ENCODE data around the gene PLCD3. TPM values are rescaled to one million over a fixed set of nuclear protein-coding genes. Genes with fewer than 3 reads are reported as not detected.

Gene PLCD3
- total RNA-seq, 6 experiments from 2014 or later, result 77.2 to 112 (median 83.8) TPM

DNA sequence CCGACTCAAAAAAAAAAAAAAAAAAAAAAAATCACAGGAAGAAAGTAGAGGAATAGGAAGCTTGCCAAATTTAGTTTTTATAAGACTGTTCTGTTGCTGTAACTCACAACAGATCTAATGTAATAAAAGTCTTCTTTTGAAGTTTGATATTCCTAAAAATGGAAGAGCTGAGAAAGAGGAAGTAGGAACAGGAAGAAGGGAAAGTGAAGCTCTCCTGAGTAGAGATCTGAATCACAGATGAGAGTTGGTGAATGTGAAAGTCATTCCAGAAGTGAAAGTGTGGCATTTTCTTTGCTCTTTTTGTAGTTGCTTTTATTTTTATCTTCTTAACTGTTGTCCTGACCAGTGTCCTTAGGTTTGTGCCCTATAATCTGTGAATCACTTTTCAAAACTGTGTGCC is 69.1 kb downstream of the PLCD3 start:
- Mint-ChIP-seq H3K27ac (peak overlapping the region; percentile 48; the same call in 1 of the 2 replicates), H3K9me3 (no peaks in the 10 kb centered on the region), H3K4me1 (ENCODE audit: low read depth) (peaks cover 44% of the 10 kb centered on the region), H3K36me3 (ENCODE audit: low read depth) (peaks cover 24% of the 10 kb centered on the region), H3K4me3 (peak overlapping the region; percentile 37; the same call in 1 of the 2 replicates), H3K27me3 (ENCODE audit: insufficient read depth) (no peaks in the 10 kb centered on the region)
- DNase-seq, result no peak
- TF ChIP-seq, protein P1, sequence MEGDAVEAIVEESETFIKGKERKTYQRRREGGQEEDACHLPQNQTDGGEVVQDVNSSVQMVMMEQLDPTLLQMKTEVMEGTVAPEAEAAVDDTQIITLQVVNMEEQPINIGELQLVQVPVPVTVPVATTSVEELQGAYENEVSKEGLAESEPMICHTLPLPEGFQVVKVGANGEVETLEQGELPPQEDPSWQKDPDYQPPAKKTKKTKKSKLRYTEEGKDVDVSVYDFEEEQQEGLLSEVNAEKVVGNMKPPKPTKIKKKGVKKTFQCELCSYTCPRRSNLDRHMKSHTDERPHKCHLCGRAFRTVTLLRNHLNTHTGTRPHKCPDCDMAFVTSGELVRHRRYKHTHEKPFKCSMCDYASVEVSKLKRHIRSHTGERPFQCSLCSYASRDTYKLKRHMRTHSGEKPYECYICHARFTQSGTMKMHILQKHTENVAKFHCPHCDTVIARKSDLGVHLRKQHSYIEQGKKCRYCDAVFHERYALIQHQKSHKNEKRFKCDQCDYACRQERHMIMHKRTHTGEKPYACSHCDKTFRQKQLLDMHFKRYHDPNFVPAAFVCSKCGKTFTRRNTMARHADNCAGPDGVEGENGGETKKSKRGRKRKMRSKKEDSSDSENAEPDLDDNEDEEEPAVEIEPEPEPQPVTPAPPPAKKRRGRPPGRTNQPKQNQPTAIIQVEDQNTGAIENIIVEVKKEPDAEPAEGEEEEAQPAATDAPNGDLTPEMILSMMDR (IDR thresholded peaks at IDR 0.05), result no peak

DNA sequence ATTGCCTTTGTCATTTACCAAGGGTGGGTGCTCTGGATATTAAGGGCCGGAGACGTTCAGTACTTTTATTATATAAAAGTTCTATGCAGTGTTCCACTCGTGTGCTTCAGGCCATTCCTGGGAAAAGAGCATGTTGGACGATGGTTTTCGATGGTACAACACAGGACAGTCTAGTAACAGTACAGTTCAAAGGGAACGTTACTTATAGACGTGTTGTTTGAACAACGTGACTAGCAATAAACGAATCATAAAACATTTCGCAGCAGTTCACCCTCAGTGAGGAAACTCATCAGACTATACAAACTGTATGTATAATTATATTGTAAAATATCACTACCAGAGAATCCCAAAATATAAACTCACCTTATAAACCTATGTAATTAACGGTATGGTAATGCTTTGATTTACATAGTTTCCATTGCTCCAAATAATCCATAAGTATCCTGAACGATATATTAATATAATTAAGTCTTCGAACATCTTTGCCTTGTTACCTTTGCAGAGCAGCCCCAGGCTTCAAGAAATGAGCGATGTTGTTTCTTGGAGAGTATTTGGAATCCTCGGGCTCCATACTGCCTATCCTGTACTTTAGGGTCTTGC is 70.6 kb downstream of the PLCD3 start:
- H3K4me1 Mint-ChIP-seq (ENCODE audit: low read depth), result peaks cover 35% of the 10 kb centered on the region
- peak overlapping the region; percentile 99 for H3K27ac Mint-ChIP-seq
- H3K27me3 Mint-ChIP-seq (ENCODE audit: insufficient read depth), result no peaks in the 10 kb centered on the region
- peaks cover 10% of the 10 kb centered on the region; the same call in 1 of the 2 replicates for H3K36me3 Mint-ChIP-seq (ENCODE audit: low read depth)
- DNase-seq, result no peak
- TF ChIP-seq, protein P1 (IDR thresholded peaks at IDR 0.05), result no peak
- no peaks in the 10 kb centered on the region for H3K9me3 Mint-ChIP-seq
- peak overlapping the region; percentile 95 for H3K4me3 Mint-ChIP-seq

DNA sequence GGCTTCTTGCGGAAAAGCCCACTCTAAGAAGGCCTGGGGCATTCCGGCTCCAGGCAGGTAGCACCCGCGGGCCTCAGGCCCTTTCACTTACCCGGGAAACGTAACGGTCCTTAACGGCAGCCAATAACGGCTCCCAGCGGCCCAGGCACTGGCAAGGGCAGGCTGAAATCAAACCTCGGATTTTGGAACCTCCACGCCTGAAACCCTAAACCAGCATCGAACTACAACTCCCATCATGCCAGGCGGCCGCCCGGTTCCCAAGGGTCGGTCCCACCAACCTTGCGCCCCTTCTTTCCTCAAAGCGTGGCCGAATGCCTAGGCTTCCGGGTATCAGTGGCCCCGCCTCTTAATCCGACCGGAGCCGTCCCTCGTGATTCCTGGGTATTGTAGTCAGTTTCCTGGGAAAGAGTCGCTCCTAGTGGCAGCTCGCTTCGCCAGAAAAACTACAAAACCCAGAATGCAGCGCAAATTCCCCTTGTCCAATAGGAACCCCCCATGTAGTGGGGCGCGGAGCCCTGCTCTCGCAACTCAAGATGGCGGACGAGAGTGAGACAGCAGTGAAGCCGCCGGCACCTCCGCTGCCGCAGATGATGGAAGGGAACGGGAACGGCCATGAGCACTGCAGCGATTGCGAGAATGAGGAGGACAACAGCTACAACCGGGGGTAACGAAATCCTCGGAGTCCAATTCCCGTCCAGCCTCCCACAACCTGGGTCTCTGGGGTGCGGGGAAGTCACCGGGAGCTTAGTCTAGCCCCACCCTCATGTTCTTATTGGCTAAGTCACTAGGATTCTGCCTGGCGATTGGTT is 71.3 kb downstream of the PLCD3 start, which contains the start of gene NMT1:
Gene NMT1 (plus strand): TSS at position 521 of the 809 bp plus-strand sequence. CDS start 13 bp downstream, at position 534.
- Mint-ChIP-seq H3K27me3 (ENCODE audit: insufficient read depth) (no peaks in the 10 kb centered on the region), H3K27ac (peak within 1 kb of the TSS; percentile 99), H3K9me3 (no peaks in the 10 kb centered on the region), H3K36me3 (ENCODE audit: low read depth) (peaks cover 10% of the 10 kb centered on the region; the same call in 1 of the 2 replicates), H3K4me1 (ENCODE audit: low read depth) (peaks cover 35% of the 10 kb centered on the region), H3K4me3 (peak within 1 kb of the TSS; percentile 95)
- TF ChIP-seq, protein P1 (IDR thresholded peaks at IDR 0.05), result no peak
- DNase-seq, result peak; percentile 99

DNA sequence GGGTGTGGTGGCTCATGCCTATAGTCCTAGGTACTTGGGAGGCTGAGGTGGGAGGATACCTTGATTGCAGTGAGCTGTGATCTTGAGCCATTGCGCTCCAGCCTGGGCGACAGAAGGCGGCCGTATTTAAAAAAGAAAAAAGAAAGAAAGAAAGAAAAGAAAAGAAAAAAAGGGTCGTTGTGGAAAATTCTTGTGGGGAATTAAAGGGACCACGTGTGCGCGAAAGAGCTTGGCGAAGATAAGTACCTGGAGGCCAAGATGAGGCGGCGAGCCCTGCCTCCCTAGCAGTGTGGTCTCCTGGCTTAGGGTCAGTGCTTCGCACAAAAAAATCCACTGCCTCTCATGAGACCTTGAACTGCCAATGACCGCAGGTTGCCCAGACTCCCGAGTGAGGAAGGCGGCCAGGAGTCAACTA is 71.9 kb downstream of the PLCD3 start:
- peak overlapping the region; percentile 95 for H3K4me3 Mint-ChIP-seq
- DNase-seq, result no peak
- H3K4me1 Mint-ChIP-seq (ENCODE audit: low read depth), result peaks cover 35% of the 10 kb centered on the region
- peak overlapping the region; percentile 99 for H3K27ac Mint-ChIP-seq
- TF ChIP-seq, protein P1 (IDR thresholded peaks at IDR 0.05), result no peak
- no peaks in the 10 kb centered on the region for H3K9me3 Mint-ChIP-seq
- peaks cover 10% of the 10 kb centered on the region; the same call in 1 of the 2 replicates for H3K36me3 Mint-ChIP-seq (ENCODE audit: low read depth)
- H3K27me3 Mint-ChIP-seq (ENCODE audit: insufficient read depth), result no peaks in the 10 kb centered on the region

Small RNA genes lying within 50 kb of the gene (microRNA-seq; reads per million reads assigned to microRNA genes)
- not detected for gene MIR6784

Other genes with a start within 250 kb of the PLCD3 start
- 100 to 1,000 TPM; 117 to 129 (median 122) TPM for gene EFTUD2, start 233.1 kb downstream of the PLCD3 start, total RNA-seq (2021; fragmentation: NEBNext Ultra II Directional; extraction: Animal tissue kit (Norgen Biotek cat#: 25700))
- not detected for gene GFAP, start 217.0 kb downstream of the PLCD3 start, total RNA-seq (2021; fragmentation: NEBNext Ultra II Directional; extraction: Animal tissue kit (Norgen Biotek cat#: 25700))
- 10 to 100 TPM; 11.4 to 25.6 (median 24.1) TPM for gene KIF18B, start 184.7 kb downstream of the PLCD3 start, total RNA-seq (2021; fragmentation: NEBNext Ultra II Directional; extraction: Animal tissue kit (Norgen Biotek cat#: 25700))
- under 1 TPM in 5 of 6 experiments, not detected in 1; 0.19 to 0.36 (median 0.25) TPM for gene C1QL1, start 164.2 kb downstream of the PLCD3 start, total RNA-seq (2021; fragmentation: NEBNext Ultra II Directional; extraction: Animal tissue kit (Norgen Biotek cat#: 25700))
- gene DCAKD, start 80.9 kb downstream of the PLCD3 start, total RNA-seq (2021; fragmentation: NEBNext Ultra II Directional; extraction: Animal tissue kit (Norgen Biotek cat#: 25700)), result 10 to 100 TPM; 34.0 to 38.9 (median 35.8) TPM
- gene NMT1, start 71.2 kb downstream of the PLCD3 start, total RNA-seq (2021; fragmentation: NEBNext Ultra II Directional; extraction: Animal tissue kit (Norgen Biotek cat#: 25700)), result 100 to 1,000 TPM; 135 to 152 (median 142) TPM
- gene ACBD4, start 3.2 kb upstream of the PLCD3 start, total RNA-seq (2021; fragmentation: NEBNext Ultra II Directional; extraction: Animal tissue kit (Norgen Biotek cat#: 25700)), result 1 to 10 TPM; 5.0 to 8.0 (median 6.5) TPM
- 10 to 100 TPM; 31.8 to 42.0 (median 34.5) TPM for gene HEXIM1, start 16.0 kb upstream of the PLCD3 start, total RNA-seq (2021; fragmentation: NEBNext Ultra II Directional; extraction: Animal tissue kit (Norgen Biotek cat#: 25700))
- 1 to 10 TPM; 4.8 to 9.5 (median 6.2) TPM for gene HEXIM2, start 29.4 kb upstream of the PLCD3 start, total RNA-seq (2021; fragmentation: NEBNext Ultra II Directional; extraction: Animal tissue kit (Norgen Biotek cat#: 25700))
- gene FMNL1, start 89.4 kb upstream of the PLCD3 start, total RNA-seq (2021; fragmentation: NEBNext Ultra II Directional; extraction: Animal tissue kit (Norgen Biotek cat#: 25700)), result 1 to 10 TPM; 1.6 to 8.0 (median 6.0) TPM
- under 1 TPM in 1 of 6 experiments, not detected in 5; 0.11 TPM for gene SPATA32, start 129.6 kb upstream of the PLCD3 start, total RNA-seq (2021; fragmentation: NEBNext Ultra II Directional; extraction: Animal tissue kit (Norgen Biotek cat#: 25700))
- 1 to 10 TPM; 5.6 to 8.8 (median 6.6) TPM for gene MAP3K14, start 184.5 kb upstream of the PLCD3 start, total RNA-seq (2021; fragmentation: NEBNext Ultra II Directional; extraction: Animal tissue kit (Norgen Biotek cat#: 25700))

Data from HFFc6 (cell line).